Naive thymus-derived CD4-positive, alpha-beta T cell (primary cell): ENCODE data around the gene TPCN1. TPM values are rescaled to one million over a fixed set of nuclear protein-coding genes. Genes with fewer than 3 reads are reported as not detected.
A peak's percentile ranks its signal among the peaks of the same experiment; 100 is the strongest.

Experiments
- ATAC-seq: fragments of 150-1000 bp; cut with Tn5 transposase; 2 replicates; pipeline ENCODE4 v1.10.0; 2021; ENCODE audit warnings: mild to moderate bottlenecking, moderate library complexity
- CTCF ChIA-PET: fragments of 350-600 bp; sonication (Branson Sonifier 250); formaldehyde crosslinking; loops from one replicate; lab custom pipeline; 2021; ENCODE audit warnings: antibody characterized with exemption; lab: Charles Lee
- POLR2A ChIA-PET: fragments of 350-600 bp; sonication (Branson Sonifier 250); formaldehyde crosslinking; loops from one replicate; lab custom pipeline; 2021; ENCODE audit warnings: antibody characterized with exemption, inconsistent platforms; lab: Charles Lee
- DNase-seq, 9 donors: peaks; one replicate each; pipeline versions ENCODE4 v3.0.0 to v3.0.0-alpha.2; 2020 to 2022; ENCODE audit warnings: mixed read lengths in 1 of 9
- H3K27ac ChIP-seq: one replicate; pipeline ENCODE4 v1.7.0; 2013; ENCODE audit warnings: mild to moderate bottlenecking, low read depth, low read length, moderate library complexity
- H3K27me3 ChIP-seq, 2 donors: one replicate each; pipeline ENCODE4 v1.7.0; 2013; ENCODE audit warnings: low read length in 2 of 2, mild to moderate bottlenecking in 2 of 2, moderate library complexity in 2 of 2; ENCODE audit not compliant: control insufficient read depth in 2 of 2, insufficient read depth in 2 of 2
- H3K36me3 ChIP-seq, 3 experiments: 1 replicate in 2 of 3; 2 replicates in 1 of 3; pipeline ENCODE4 v1.7.0; 2013; ENCODE audit warnings: low read length in 3 of 3, mild to moderate bottlenecking in 3 of 3, moderate library complexity in 1 of 3; ENCODE audit not compliant: insufficient read depth in 3 of 3, control insufficient read depth in 2 of 3
- H3K4me1 ChIP-seq, 2 donors: one replicate each; pipeline ENCODE4 v1.7.0; 2013; ENCODE audit warnings: low read length in 2 of 2, mild to moderate bottlenecking in 2 of 2, moderate library complexity in 1 of 2; ENCODE audit not compliant: control insufficient read depth in 2 of 2, insufficient read depth in 2 of 2
- H3K4me3 ChIP-seq: 2 replicates; pipeline ENCODE4 v1.7.0; 2013; ENCODE audit warnings: mild to moderate bottlenecking, low read length
- H3K9me3 ChIP-seq, 3 experiments: 1 replicate in 2 of 3; 2 replicates in 1 of 3; pipeline ENCODE4 v1.7.0; 2013; ENCODE audit warnings: low read length in 3 of 3; ENCODE audit not compliant: control insufficient read depth in 2 of 3
- H3K27ac Mint-ChIP-seq, 9 donors: one replicate each; pipeline ENCODE4 v1.8.0; 2020 to 2022; ENCODE audit warnings: mixed read lengths in 9 of 9, mild to moderate bottlenecking in 8 of 9, moderate library complexity in 5 of 9, inconsistent platforms in 2 of 9
- H3K27me3 Mint-ChIP-seq, 5 donors: one replicate each; pipeline ENCODE4 v1.8.0; 2021 to 2022; ENCODE audit warnings: mixed read lengths in 5 of 5, mild to moderate bottlenecking in 1 of 5
- H3K36me3 Mint-ChIP-seq, 5 donors: one replicate each; pipeline ENCODE4 v1.8.0; 2020 to 2022; ENCODE audit warnings: mixed read lengths in 5 of 5, mild to moderate bottlenecking in 3 of 5, inconsistent platforms in 1 of 5
- H3K4me1 Mint-ChIP-seq, 7 donors: one replicate each; pipeline ENCODE4 v1.8.0; 2020 to 2022; ENCODE audit warnings: mixed read lengths in 7 of 7, mild to moderate bottlenecking in 3 of 7, inconsistent platforms in 1 of 7
- H3K4me3 Mint-ChIP-seq, 10 donors: one replicate each; pipeline ENCODE4 v1.8.0; 2020 to 2022; ENCODE audit warnings: mild to moderate bottlenecking in 10 of 10, mixed read lengths in 10 of 10, moderate library complexity in 6 of 10, inconsistent platforms in 2 of 10
- H3K9me3 Mint-ChIP-seq, 11 donors: one replicate each; pipeline ENCODE4 v1.8.0; 2020 to 2022; ENCODE audit warnings: mixed read lengths in 11 of 11, mild to moderate bottlenecking in 4 of 11, inconsistent platforms in 1 of 11, moderate library complexity in 1 of 11
- intact Hi-C, 2 donors: fragments of 100-400 bp; cut with micrococcal nuclease; formaldehyde crosslinking; loops; one replicate each; pipeline ENCODE4 v1.15.1; 2023
- polyA plus RNA-seq, 2 donors: library from polyadenylated mRNA; unstranded; fragments of 300-500 nt; fragmentation: Illumina TruSeq; gene quantifications; one replicate each; pipeline ENCODE4 v1.2.3, GENCODE V29; 2021
- total RNA-seq, 6 experiments: library from RNA in 5 of 6; stranded (reverse) in 5 of 6; gene quantifications; 1 replicate in 5 of 6; 2 replicates in 1 of 6; pipeline ENCODE4 v1.2.3 and lab custom pipeline; 2021 to 2026

TPCN1 gene
- total and polyA plus RNA-seq, 7 experiments from 2014 or later = 15.3 to 124 (median 97.2) TPM

DNA sequence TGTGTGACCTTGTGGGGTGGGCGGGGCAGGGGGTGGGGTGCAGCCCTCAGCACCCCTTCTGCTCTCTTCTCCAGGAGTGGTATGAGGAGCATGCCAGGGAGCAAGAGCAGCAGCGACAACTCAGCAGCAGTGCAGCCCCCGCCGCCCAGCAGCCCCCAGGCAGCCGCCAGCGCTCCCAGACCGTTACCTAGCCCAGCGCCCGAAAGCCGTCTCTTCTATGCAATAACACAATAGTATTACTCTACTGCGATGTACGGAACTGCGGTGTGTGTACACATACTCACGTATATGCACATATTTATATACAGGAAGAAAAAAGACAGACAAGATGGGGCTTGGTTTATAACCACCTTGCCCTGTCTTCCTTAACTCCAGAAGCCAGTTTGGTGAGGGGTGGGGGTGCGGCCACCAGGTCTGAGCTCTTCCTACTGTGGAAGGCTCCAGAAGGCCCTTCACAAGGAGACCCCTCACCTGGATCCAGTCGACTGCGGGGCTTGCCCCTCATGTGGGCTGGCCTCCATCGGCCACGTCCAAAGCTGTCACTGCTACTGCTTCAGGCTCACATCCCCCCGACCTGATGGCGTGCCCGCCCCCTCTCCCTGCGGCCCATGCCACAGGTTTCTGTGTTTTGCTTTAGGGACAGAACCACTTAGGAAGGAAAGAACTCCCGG lies 74.8 kb downstream of the TPCN1 start:
- peak in 1 of 9 donors; percentile 5 for DNase-seq
- H3K4me1 ChIP-seq = no peaks in the 10 kb centered on the region
- Mint-ChIP-seq H3K27me3 (no peaks in the 10 kb centered on the region), H3K4me1 (peaks cover 0 to 2% (median 0%) of the 10 kb centered on the region in 7 donors), H3K9me3 (peaks cover 0 to 2% (median 0%) of the 10 kb centered on the region in 11 donors), H3K36me3 (peaks cover 0 to 34% (median 6%) of the 10 kb centered on the region in 5 donors), H3K4me3 (no peak overlapping the region), H3K27ac (peak overlapping the region in 4 of 9 donors; percentile 61 to 84 (median 72))
- ChIA-PET POLR2A (no interaction called here), CTCF (no interaction called here)
- H3K9me3 ChIP-seq = no peaks in the 10 kb centered on the region
- peaks cover 0 to 95% (median 25%) of the 10 kb centered on the region in 3 experiments for H3K36me3 ChIP-seq
- ATAC-seq = no peak
- H3K27me3 ChIP-seq = no peaks in the 10 kb centered on the region
- H3K4me3 ChIP-seq = no peak overlapping the region
- H3K27ac ChIP-seq = no peak overlapping the region
- intact Hi-C loops = no loop called here

DNA sequence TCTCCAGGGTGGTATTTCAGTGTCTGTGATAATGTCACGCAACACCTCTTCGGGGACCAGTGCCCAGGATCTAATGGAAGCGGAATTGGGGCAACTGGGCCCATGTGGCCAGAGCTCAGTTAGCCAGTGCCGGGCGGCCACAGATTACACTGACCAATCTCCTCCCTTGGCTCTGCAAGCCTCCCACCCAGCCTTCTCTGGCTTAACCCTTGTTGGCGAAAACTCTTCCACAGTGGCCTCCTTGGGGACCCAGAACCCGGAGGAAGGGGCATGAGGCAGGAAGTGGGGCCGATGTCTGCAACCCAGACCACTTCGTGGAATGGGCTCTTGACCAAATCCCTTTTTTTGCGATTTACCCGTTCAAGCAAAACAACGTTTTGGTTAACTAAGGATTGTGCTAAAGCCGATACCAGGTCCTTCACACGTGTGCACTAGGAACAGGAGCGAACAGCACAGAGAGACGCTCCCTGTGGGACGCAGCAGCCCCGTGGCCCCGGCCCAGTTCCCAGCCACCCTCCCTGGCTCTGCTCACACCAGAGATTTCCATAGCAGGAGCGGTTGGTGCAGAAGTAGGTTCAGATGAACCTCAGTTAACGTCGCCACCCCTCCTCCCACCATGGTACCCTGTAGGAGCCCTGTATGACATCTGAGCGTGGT lies 75.4 kb downstream of the TPCN1 start:
- DNase-seq = peak in 1 of 9 donors; percentile 3
- POLR2A ChIA-PET = no interaction called here
- H3K27me3 ChIP-seq = no peaks in the 10 kb centered on the region
- peaks cover 2 to 31% (median 6%) of the 10 kb centered on the region in 5 donors for H3K36me3 Mint-ChIP-seq
- peaks cover 0 to 91% (median 19%) of the 10 kb centered on the region in 3 experiments for H3K36me3 ChIP-seq
- CTCF ChIA-PET = no interaction called here
- intact Hi-C loops = no loop called here
- peaks cover 0 to 2% (median 2%) of the 10 kb centered on the region in 7 donors for H3K4me1 Mint-ChIP-seq
- H3K4me1 ChIP-seq = no peaks in the 10 kb centered on the region
- no peak overlapping the region for H3K27ac ChIP-seq
- no peaks in the 10 kb centered on the region for H3K27me3 Mint-ChIP-seq
- H3K27ac Mint-ChIP-seq = peak overlapping the region in 5 of 9 donors; percentile 31 to 84 (median 72)
- H3K4me3 ChIP-seq = no peak overlapping the region
- no peak for ATAC-seq
- H3K9me3 ChIP-seq = no peaks in the 10 kb centered on the region
- H3K9me3 Mint-ChIP-seq = peaks cover 0 to 2% (median 0%) of the 10 kb centered on the region in 11 donors
- H3K4me3 Mint-ChIP-seq = no peak overlapping the region

DNA sequence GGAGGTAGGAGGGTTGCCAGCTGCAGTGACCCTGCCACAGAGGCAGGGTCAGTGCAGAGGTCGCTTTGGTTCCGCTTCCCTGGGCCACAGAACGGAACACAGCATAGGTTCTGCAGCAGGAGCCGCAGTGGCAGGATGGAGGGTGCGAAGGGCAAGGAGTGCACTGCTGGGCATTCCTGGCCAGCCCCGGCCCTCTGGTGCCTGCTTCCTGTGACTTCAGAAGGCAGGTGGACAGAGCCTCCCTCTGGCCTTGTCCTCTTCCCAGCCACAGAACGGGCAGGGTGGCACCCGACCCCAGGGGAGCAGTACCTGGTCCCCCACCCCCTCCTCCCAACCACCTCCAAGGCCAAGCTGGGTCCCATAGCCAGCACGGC lies 75.9 kb downstream of the TPCN1 start:
- no peak overlapping the region for H3K4me3 ChIP-seq
- H3K4me1 Mint-ChIP-seq = peaks cover 0 to 7% (median 2%) of the 10 kb centered on the region in 7 donors
- H3K9me3 Mint-ChIP-seq = peaks cover 0 to 2% (median 0%) of the 10 kb centered on the region in 11 donors
- no peaks in the 10 kb centered on the region for H3K27me3 ChIP-seq
- ATAC-seq = no peak
- no peaks in the 10 kb centered on the region for H3K4me1 ChIP-seq
- H3K9me3 ChIP-seq = no peaks in the 10 kb centered on the region
- CTCF ChIA-PET = no interaction called here
- peak overlapping the region in 1 of 9 donors; percentile 31 for H3K27ac Mint-ChIP-seq
- no peak overlapping the region for H3K27ac ChIP-seq
- H3K36me3 Mint-ChIP-seq = peaks cover 4 to 33% (median 6%) of the 10 kb centered on the region in 5 donors
- intact Hi-C loops = no loop called here
- no peak overlapping the region for H3K4me3 Mint-ChIP-seq
- no peaks in the 10 kb centered on the region for H3K27me3 Mint-ChIP-seq
- H3K36me3 ChIP-seq = peaks cover 0 to 91% (median 14%) of the 10 kb centered on the region in 3 experiments
- no peak for DNase-seq
- POLR2A ChIA-PET = no interaction called here

DNA sequence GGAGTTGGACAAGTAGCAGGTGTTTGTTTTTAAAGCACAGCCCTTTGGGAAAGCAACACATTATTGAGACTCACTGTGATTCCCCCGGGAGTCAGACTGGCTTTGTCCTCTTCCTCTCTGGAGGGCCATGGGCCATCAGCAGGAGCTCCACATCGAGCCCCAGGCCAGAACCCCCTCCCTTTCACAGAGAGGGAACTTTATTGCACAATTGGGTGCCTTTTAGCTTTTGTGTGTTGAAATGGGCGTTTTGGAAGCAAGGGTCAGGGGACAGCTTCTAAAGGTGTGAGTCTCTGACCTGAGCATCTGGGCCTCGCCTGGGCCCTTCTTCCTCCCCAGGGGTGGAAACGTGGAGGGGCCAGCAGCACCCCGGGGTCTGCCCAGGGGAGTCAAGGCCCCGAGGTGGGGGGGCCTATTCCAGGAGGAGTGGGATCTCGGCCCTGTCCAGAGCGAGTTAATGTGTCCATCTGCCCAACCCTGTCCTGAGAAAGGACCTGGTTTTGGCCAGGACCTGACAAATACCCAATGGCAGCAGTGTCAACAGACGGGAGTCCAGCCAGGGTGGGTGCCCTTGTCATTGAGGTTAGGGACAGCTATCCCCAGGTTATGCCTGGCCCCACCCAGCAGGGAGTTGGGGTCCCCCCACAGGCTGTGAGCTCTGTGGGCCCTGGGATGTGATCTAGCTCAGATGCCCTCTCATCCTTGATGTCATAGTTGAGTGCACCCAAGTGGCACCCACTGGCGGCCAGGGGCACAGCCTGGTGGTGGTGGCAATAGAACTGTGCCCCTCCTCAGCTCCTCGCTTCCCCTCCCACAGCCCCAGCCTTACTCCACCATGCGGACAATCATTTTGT lies 76.6 kb downstream of the TPCN1 start:
- H3K4me1 Mint-ChIP-seq = peaks cover 5 to 13% (median 9%) of the 10 kb centered on the region in 7 donors
- H3K4me3 ChIP-seq = no peak overlapping the region
- ChIA-PET POLR2A (interaction anchor here (0.6 to 0.9 kb wide), 3 partner anchors 82 to 1244 kb away, joined by 3 read pairs; no protein-coding TSS in a partner anchor), CTCF (interaction anchor here (1.7 kb wide), 1 partner anchor 95 kb away, joined by 3 read pairs; no protein-coding TSS in a partner anchor)
- H3K27me3 Mint-ChIP-seq = no peaks in the 10 kb centered on the region
- peaks cover 5 to 31% (median 10%) of the 10 kb centered on the region in 5 donors for H3K36me3 Mint-ChIP-seq
- no peak overlapping the region for H3K4me3 Mint-ChIP-seq
- no peaks in the 10 kb centered on the region for H3K27me3 ChIP-seq
- ATAC-seq = peak; percentile 24
- H3K27ac Mint-ChIP-seq = peak overlapping the region in 6 of 9 donors; percentile 37 to 69 (median 50)
- H3K9me3 ChIP-seq = no peaks in the 10 kb centered on the region
- peak in 1 of 9 donors; percentile 0 for DNase-seq
- peaks cover 0 to 2% (median 0%) of the 10 kb centered on the region in 11 donors for H3K9me3 Mint-ChIP-seq
- H3K36me3 ChIP-seq = peaks cover 0 to 89% (median 7%) of the 10 kb centered on the region in 3 experiments
- H3K27ac ChIP-seq = no peak overlapping the region
- peaks cover 0 to 6% of the 10 kb centered on the region in 2 donors for H3K4me1 ChIP-seq
- intact Hi-C loops = no loop called here

DNA sequence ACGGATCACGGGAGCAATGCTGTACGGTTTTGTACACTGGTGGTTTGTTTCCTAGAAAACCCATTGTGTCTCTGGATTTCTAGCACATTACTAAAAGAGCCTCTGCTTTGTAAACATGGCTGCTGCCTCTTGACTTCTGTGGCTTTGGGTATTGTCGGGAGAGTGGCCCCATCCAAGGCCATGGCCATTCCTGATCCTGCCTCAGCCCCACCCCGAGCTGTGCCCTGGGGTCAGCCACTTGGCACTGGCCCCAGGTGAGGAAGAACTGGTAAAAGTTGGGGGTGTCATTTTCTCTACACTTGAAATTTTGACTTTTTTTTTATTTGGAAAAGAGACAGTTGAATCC lies 77.2 kb downstream of the TPCN1 start:
- Histone ChIP-seq H3K27me3 (no peaks in the 10 kb centered on the region), H3K27ac (no peak overlapping the region), H3K4me3 (no peak overlapping the region), H3K36me3 (peaks cover 0 to 83% (median 6%) of the 10 kb centered on the region in 3 experiments), H3K9me3 (no peaks in the 10 kb centered on the region), H3K4me1 (peaks cover 0 to 12% of the 10 kb centered on the region in 2 donors)
- Mint-ChIP-seq H3K27me3 (no peaks in the 10 kb centered on the region), H3K9me3 (peaks cover 0 to 2% (median 0%) of the 10 kb centered on the region in 11 donors), H3K27ac (peak overlapping the region in 6 of 9 donors; percentile 30 to 71 (median 43)), H3K4me1 (peaks cover 8 to 19% (median 15%) of the 10 kb centered on the region in 7 donors), H3K36me3 (peaks cover 8 to 26% (median 12%) of the 10 kb centered on the region in 5 donors), H3K4me3 (no peak overlapping the region)
- ATAC-seq = no peak
- CTCF ChIA-PET = interaction anchor here (1.7 kb wide), 1 partner anchor 95 kb away, joined by 3 read pairs; no protein-coding TSS in a partner anchor
- POLR2A ChIA-PET = interaction anchor here (0.9 kb wide), 1 partner anchor 82 kb away, joined by 3 read pairs; no protein-coding TSS in a partner anchor
- intact Hi-C loops = no loop called here
- DNase-seq = no peak
